ENCODE results near the gene ITPR2. TPM values are rescaled to one million over a fixed set of nuclear protein-coding genes. Genes with fewer than 3 reads are reported as not detected.

The ITPR2 gene
- total RNA-seq, 1 experiment from 2014 or later: 41.6 TPM

GRCh38 chr12:26717757-26718156, 115.2 kb downstream of the ITPR2 start:
- no peak for DNase-seq
- Mint-ChIP-seq H3K27me3 (ENCODE audit: insufficient read depth, unreplicated experiment) (no peaks in the 10 kb centered on the region), H3K4me1 (ENCODE audit: low read depth, unreplicated experiment) (no peaks in the 10 kb centered on the region), H3K4me3 (ENCODE audit: unreplicated experiment) (no peak overlapping the region), H3K36me3 (ENCODE audit: insufficient read depth, unreplicated experiment) (no peaks in the 10 kb centered on the region), H3K9me3 (ENCODE audit: unreplicated experiment) (no peaks in the 10 kb centered on the region), H3K27ac (ENCODE audit: unreplicated experiment) (no peak overlapping the region)
- POLR2A ChIA-PET: no interaction called here
- Histone ChIP-seq H3K4me3 (ENCODE audit: low read depth, low read length) (no peak overlapping the region), H3K4me1 (no peaks in the 10 kb centered on the region), H3K27me3 (replicated peaks; ENCODE audit: control insufficient read depth, insufficient read depth, low read length) (no peaks in the 10 kb centered on the region), H3K9me3 (no peaks in the 10 kb centered on the region), H3K36me3 (ENCODE audit: control insufficient read depth, insufficient read depth, low read length) (no peaks in the 10 kb centered on the region)
- CTCF ChIA-PET: no interaction called here
- intact Hi-C loops (cut with micrococcal nuclease; ENCODE audit: unreplicated experiment): no loop called here
- no peak for TF ChIP-seq CTCF (IDR thresholded peaks at IDR 0.05; ENCODE audit: insufficient read depth in 1 of 2, low read depth in 1 of 2, low read length in 1 of 2, severe bottlenecking in 1 of 2, unreplicated experiment in 1 of 2)
- BruUV-seq (replicated peaks): no TSS peak

- no peaks in the 10 kb centered on the region for H3K27me3 ChIP-seq (replicated peaks; ENCODE audit: control insufficient read depth, insufficient read depth, low read length)
- no peak overlapping the region for H3K4me3 ChIP-seq (ENCODE audit: low read depth, low read length)
- H3K36me3 ChIP-seq (ENCODE audit: control insufficient read depth, insufficient read depth, low read length): no peaks in the 10 kb centered on the region; the same call in 1 of the 2 replicates
- H3K4me3 Mint-ChIP-seq (ENCODE audit: unreplicated experiment): no peak overlapping the region
- H3K4me1 ChIP-seq: peaks cover 11% of the 10 kb centered on the region; the same call in 1 of the 2 replicates
- no peak for DNase-seq
- H3K27me3 Mint-ChIP-seq (ENCODE audit: insufficient read depth, unreplicated experiment): no peaks in the 10 kb centered on the region
- ChIA-PET CTCF (no interaction called here), POLR2A (no interaction called here)
- no peaks in the 10 kb centered on the region for H3K36me3 Mint-ChIP-seq (ENCODE audit: insufficient read depth, unreplicated experiment)
- BruUV-seq (replicated peaks): no TSS peak
- intact Hi-C loops (cut with micrococcal nuclease; ENCODE audit: unreplicated experiment): no loop called here
- H3K9me3 ChIP-seq: no peaks in the 10 kb centered on the region
- no peaks in the 10 kb centered on the region for H3K9me3 Mint-ChIP-seq (ENCODE audit: unreplicated experiment)
- TF ChIP-seq CTCF (IDR thresholded peaks at IDR 0.05; ENCODE audit: insufficient read depth in 1 of 2, low read depth in 1 of 2, low read length in 1 of 2, severe bottlenecking in 1 of 2, unreplicated experiment in 1 of 2): no peak
- H3K27ac Mint-ChIP-seq (ENCODE audit: unreplicated experiment): no peak overlapping the region
- peaks cover 14% of the 10 kb centered on the region for H3K4me1 Mint-ChIP-seq (ENCODE audit: low read depth, unreplicated experiment)
Measured at GRCh38 chr12:26715232-26715631, 117.8 kb downstream of the ITPR2 start.

- Mint-ChIP-seq H3K4me3 (ENCODE audit: unreplicated experiment) (no peak overlapping the region), H3K4me1 (ENCODE audit: low read depth, unreplicated experiment) (peaks cover 14% of the 10 kb centered on the region), H3K36me3 (ENCODE audit: insufficient read depth, unreplicated experiment) (no peaks in the 10 kb centered on the region), H3K9me3 (ENCODE audit: unreplicated experiment) (no peaks in the 10 kb centered on the region), H3K27ac (ENCODE audit: unreplicated experiment) (no peak overlapping the region), H3K27me3 (ENCODE audit: insufficient read depth, unreplicated experiment) (no peaks in the 10 kb centered on the region)
- H3K27me3 ChIP-seq (replicated peaks; ENCODE audit: control insufficient read depth, insufficient read depth, low read length): no peaks in the 10 kb centered on the region
- no peak overlapping the region for H3K4me3 ChIP-seq (ENCODE audit: low read depth, low read length)
- peaks cover 1% of the 10 kb centered on the region for H3K36me3 ChIP-seq (ENCODE audit: control insufficient read depth, insufficient read depth, low read length)
- ChIA-PET CTCF (no interaction called here), POLR2A (interaction anchor here (0.6 kb wide), 1 partner anchor 33 kb away, joined by 3 read pairs; no protein-coding TSS in a partner anchor)
- DNase-seq: no peak
- peaks cover 15% of the 10 kb centered on the region; the same call in 1 of the 2 replicates for H3K4me1 ChIP-seq
- no peaks in the 10 kb centered on the region for H3K9me3 ChIP-seq
- BruUV-seq (replicated peaks): no TSS peak
- intact Hi-C loops (cut with micrococcal nuclease; ENCODE audit: unreplicated experiment): no loop called here
- TF ChIP-seq CTCF (IDR thresholded peaks at IDR 0.05; ENCODE audit: insufficient read depth in 1 of 2, low read depth in 1 of 2, low read length in 1 of 2, severe bottlenecking in 1 of 2, unreplicated experiment in 1 of 2): no peak
Measured at GRCh38 chr12:26713885-26714383, 119.1 kb downstream of the ITPR2 start.

Measured in Caco-2 (cell line).